ENCODE data around the gene PIGC.

Gene PIGC

DNA sequence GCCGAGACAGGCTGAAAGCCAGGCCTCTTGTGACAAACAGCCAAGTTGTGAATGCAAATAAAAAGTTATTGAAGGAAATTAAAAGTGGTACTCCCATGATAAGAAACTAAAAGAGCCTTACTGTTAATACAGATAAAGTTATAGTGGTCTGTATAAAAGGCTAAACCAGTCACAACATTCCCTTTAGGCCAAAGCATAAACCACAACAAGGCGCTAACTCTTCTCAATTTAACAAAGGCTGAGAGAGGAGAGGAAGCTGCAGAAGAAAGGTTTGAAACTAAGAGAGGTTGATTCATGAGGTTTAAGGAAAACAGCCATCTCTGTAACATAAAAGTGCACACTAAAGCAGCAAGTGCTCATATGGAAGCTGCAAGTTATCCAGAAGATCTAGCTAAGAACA lies 12.7 kb downstream of the PIGC start:
- DNase-seq (ENCODE audit: low read depth in 3 of 3, low spot score in 1 of 3) = no peak

DNA sequence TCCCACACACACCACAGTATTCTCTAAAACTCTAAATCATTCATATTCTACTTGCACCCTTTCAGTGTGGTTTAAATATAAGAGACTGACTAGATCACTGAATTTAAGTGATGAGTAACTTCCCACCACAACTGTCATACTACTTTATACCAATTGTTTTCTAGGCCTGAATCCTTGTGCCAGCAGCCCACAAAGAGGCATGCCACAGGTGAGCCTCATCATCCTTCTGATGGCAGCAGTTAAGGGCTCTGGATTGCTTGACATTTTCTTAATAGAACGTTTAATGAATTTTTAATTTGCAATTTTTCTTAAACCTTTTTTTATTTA lies 13.8 kb downstream of the PIGC start:
- DNase-seq (ENCODE audit: low read depth in 3 of 3, low spot score in 1 of 3) = no peak

DNA sequence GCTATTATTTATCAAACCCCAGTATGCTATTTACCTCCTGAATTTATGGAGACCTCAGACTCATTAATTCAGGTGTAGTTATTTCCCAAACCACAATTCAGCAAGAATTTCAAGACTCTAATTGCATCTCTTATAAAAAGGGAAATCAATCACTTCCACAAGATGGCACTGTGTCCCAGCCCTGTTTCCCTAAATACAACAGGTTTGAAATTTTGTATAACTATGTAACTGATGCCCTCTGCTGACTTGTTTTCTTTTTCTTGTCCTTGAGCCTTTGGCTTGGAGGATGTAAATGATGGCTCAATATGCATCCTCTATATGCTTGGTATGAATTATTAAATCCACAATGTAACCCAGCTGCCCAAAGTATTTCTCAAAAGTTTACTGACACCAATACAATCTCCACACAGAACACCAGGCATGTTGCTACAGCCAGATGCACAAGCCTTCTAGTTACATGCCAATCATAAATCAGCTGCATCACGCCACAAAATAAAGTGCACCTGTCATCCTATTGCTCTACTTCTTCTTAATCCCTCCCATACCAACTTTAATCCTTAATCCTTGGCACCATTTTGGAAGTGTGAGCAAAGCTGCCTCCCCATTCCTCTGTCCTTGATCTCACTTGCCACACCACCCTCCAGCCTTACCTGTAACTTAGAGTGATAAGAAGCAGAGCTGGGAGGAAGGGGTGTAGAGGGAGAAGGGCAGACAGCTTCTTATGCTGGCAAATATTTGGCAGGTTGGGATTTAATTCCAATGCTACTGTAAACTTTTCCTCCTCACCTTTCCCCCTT lies 14.3 kb downstream of the PIGC start:
- DNase-seq (ENCODE audit: low read depth in 3 of 3, low spot score in 1 of 3) = no peak

DNA sequence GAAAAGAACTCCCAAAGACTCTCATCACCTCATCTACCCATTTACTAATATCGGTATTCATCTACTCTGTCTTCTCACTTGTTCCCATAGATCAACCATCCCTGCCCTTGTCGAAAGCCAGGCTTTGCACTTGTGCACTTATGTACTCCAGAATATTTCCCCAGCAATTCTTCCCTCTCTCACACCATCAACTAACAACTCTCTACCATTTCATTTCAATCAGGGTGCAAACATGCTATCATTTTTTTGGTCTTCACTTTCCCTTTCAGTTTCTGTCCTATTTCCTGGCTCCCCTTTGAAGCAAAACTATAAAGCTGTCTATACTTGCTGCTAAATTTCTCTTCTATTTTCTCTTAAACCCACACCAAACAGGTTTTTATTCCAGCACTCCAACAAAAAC lies 16.7 kb downstream of the PIGC start:
- DNase-seq (ENCODE audit: low read depth in 3 of 3, low spot score in 1 of 3) = no peak

DNA sequence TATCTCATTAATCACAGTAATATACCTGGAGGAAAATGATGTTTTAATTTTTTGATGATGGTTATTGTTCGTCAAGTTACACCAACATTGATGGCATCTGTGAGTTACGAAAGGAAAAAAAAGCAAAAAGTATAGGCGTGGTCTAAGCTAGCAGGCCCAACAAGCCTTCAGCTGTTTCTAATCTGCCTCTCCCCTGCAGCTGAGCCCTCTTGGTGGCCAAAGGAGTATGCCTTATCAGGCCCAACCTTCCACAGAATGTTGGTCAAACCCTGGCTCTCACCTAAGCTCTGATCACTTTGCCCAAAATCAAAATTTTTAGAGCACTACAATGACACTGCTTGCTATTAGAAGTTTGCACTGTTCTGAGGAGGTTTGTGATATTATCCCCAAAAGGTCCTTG lies 18.5 kb downstream of the PIGC start:
- DNase-seq (ENCODE audit: low read depth in 3 of 3, low spot score in 1 of 3) = no peak

DNA sequence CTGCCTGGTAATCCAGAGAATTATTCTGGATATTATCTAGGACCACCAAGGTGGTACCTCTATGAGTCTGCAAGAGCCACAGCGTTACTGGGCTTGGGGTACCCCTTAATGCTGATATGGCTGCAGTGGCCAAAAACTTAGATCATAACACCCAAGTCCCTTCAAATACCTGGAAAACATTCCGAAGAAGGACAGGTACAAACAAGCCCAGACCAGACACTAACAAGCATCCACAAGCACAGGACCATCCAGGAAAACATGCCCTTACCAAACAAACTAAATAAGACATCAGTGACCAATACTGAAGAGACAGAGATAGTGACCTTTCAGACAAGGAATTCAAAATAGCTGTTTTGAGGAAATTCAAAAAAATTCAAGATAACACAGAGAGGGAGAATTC lies 20.5 kb downstream of the PIGC start:
- DNase-seq (ENCODE audit: low read depth in 3 of 3, low spot score in 1 of 3) = no peak

DNA sequence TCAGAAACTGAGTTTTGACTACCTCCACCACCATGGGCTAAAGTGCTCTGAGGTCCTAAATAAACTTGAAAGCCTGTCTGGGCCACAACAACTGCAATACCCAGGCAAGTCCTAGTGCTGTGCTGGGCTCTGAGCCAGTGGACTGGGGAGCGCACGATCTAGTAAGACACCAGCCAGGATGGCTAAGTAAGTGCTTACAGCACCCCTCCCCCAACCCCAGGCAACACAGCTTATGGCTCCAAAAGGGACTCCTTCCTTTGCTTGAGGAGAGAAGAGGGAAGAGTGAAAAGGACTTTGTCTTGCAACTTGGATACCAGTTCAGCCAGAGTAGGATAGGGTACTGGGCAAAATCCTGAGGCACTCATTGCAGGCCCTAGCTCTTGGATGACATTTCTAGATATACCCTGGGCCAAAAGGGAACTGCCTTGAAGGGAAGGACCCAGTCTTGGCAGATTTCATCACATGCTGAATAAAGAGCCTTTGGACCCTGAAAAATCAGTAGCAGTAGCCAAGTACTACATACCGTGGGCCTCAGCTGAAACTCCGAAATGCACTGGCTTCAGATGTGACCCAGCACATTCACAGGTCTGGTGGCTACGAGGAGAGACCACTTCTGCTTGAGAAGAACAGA lies 21.8 kb downstream of the PIGC start:
- DNase-seq (ENCODE audit: low read depth in 3 of 3, low spot score in 1 of 3) = no peak

DNA sequence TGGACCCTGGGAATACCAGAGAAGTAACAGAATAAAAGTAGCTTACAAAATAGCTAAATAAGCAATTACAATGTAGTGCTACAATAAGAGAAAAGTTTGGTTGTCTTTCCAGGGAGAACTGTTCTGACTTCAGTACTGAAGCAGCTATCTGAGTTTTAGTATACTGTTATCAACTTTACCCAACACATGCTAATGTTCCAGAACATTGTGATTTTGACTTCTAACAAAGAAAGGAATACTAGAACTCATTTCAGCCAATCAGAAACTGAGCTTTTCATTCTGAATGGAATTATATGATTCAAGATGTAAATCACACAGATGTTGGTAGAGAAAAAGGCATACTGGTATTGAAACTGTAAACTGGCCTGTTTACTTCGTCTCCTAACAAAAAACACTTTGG lies 23.5 kb downstream of the PIGC start, which contains the start of gene C1orf105:
C1orf105 (plus strand) TSS at position 301 of the 400 bp plus-strand sequence. CDS start 201 bp downstream, outside the sequence.
- no peak for DNase-seq (ENCODE audit: low read depth in 3 of 3, low spot score in 1 of 3)

DNA sequence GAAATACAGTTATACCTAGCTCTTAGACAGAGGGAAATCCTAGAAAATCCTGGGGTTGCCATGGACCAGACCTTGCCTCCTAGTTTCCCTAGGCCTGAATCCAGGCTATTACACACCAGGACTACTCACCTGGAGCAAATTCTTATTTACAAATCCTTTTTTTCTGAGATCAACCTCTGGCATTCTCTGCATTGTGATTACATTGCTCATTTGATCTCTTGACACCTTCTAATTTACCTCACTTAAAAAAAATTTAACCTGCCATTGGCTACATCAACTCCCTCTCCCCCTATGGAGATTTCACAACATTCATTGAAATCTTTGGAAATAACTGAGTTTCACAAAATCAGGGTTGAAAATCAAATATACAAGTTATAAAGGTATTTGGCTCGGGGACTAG lies 26.3 kb downstream of the PIGC start:
- DNase-seq (ENCODE audit: low read depth in 3 of 3, low spot score in 1 of 3) = no peak

DNA sequence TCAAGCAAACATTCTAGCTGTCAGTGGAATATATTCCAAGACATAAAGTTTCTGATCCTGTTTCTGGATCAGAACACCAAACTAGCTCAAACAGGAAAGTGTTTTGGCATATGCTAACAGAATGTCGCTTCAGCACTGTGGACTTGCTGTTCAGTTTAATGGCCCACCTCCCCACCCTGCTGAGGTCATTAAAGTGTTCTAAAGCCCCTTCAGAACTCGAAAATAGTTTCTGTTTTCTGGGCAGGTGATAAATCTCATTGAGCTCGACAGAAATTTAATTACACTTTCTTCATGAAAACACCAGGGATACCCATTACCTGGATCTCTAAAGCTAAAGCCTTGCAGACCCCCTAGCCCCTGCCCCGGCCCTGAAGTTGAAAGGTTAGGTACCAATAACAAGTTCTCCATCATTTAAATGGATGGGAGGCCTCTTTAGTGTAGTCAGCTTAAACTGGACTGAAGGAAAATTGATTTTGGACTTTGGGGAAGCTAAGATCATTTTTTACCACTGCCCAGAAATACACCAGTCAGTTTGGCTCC lies 27.3 kb downstream of the PIGC start:
- no peak for DNase-seq (ENCODE audit: low read depth in 3 of 3, low spot score in 1 of 3)

DNA sequence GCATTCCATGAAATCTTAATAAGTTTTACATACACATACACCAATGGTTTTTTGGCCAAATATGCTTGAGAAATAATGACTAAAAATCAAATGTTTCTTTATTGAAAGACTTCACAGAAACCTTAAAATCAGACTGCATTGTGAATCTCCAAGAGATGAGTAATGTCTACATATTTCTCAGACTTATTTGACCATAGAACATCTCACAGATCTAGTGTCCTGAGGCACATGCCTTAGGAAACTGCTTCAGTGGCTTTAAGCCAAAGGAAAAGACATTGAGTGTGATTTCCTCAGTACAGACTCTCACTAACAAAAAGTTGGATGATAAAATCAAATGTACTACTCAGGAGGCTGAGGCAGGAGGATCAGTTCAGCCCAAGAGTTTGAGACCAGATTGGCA lies 29.5 kb downstream of the PIGC start:
- no peak for DNase-seq (ENCODE audit: low read depth in 3 of 3, low spot score in 1 of 3)

DNA sequence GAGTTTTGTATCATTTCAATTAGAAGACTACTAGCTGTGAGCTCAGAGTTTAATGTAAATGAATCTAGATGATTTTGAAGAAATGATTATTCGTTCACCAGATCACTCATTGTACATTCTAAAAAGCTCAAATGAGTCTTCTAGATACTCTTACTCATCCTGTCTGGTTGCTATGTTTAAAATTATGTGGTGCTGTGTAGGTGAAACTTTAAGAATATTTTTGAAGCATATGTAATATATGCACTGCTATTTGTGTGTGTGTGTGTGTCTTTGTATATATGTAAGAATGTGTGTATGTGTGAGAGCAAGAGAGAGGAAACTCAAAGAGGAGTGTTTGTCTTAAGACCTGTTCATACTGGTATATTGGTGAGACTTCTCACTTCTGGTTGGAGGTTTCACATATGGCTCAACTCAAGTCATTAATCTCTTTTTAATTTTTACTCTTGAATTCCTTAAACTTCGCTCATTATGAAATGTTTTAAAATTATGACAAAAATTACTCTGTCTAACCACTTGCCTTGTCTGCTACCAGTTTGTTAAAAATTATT lies 32.0 kb downstream of the PIGC start:
- DNase-seq (ENCODE audit: low read depth in 3 of 3, low spot score in 1 of 3) = no peak

DNA sequence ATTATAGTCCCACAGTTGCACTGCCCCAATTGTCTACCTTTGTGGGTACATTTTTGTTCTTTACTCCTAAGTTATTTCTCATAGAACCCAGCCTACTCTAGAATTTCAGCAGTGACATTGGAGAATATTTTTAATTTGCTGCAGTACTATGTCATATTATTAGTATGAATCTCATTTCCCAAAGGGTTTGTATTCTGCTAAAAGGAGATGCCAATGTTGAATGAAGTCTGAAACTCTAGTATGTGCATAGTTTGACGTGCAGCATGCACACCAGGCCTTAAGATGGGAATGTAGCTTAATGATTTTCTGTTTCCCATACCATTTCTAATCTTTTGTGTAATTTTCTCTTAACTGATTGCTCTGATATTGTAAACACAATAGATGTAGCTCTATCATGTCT lies 33.8 kb downstream of the PIGC start:
- no peak for DNase-seq (ENCODE audit: low read depth in 3 of 3, low spot score in 1 of 3)

DNA sequence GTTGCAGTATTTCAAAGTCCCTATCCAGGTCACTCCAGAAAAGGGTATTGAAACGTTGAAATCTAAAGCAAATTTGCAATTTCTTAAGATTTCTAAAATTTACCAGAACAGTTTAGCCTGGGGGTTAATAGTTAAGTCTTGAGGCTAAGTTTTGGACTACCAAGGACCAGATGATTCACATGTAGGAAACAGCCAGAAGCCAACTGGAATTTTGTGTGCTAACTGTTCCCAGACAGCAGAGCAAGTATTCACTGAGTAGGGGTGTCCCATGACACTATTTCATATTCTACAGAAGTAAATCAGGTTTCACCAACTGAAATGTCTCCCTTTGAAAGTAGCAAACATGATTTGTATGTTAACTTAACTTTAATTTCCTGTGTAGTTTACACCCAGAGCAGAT lies 34.9 kb downstream of the PIGC start:
- DNase-seq (ENCODE audit: low read depth in 3 of 3, low spot score in 1 of 3) = no peak

DNA sequence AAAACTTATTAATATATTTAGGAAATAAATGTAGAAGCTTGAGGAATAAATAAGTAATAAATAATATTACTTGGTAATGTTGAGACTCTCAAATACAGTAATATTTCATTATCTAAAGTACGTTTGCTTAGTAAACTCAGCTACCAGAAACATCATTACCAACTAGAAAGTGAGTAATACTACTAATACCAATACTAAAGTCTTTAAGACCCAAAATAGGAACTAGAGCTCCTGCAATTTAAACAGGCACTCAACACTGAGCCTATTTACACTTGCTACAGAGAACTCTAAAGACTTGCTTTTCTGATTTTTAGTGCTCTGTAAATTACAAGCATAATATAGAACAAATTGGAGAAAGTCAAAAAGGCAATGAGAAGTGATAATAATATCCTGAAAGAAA lies 36.9 kb downstream of the PIGC start:
- DNase-seq (ENCODE audit: low read depth in 3 of 3, low spot score in 1 of 3) = no peak

DNA sequence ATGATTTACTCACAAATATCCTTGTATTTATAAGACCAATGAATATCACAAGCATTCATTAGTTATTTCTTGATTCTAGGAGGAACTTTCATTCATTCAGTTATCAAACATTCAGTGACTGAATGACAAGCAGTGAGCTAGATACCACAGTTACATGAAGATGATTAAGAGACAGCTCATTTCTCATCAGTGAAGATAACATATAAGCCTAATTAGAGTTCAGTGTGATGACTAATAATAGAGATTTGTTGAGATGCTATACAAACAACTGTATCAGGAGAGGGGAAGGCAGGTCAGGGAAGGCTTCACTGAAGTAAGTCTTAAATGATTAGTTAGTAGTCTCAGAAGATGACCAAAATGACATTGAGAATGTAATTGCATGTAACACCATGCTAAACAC lies 38.0 kb downstream of the PIGC start:
- no peak for DNase-seq (ENCODE audit: low read depth in 3 of 3, low spot score in 1 of 3)

DNA sequence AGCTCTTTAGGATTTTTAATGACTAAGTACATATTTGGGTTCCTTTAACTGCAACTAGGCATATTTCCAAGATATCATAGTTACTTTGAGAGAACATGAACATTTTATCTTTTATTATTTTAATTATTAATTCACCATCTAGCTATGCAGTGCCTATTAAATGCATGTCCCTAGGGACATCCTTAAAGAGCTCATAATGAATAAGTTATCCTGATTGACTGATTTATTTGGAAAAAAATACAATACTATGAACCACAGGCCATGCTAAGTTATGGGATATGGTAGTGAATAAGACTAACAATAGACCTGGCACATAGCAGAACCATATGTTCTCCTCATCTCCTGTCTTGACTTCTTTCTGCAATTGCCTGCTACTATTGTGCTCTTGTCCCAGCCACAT lies 39.7 kb downstream of the PIGC start:
- no peak for DNase-seq (ENCODE audit: low read depth in 3 of 3, low spot score in 1 of 3)

DNA sequence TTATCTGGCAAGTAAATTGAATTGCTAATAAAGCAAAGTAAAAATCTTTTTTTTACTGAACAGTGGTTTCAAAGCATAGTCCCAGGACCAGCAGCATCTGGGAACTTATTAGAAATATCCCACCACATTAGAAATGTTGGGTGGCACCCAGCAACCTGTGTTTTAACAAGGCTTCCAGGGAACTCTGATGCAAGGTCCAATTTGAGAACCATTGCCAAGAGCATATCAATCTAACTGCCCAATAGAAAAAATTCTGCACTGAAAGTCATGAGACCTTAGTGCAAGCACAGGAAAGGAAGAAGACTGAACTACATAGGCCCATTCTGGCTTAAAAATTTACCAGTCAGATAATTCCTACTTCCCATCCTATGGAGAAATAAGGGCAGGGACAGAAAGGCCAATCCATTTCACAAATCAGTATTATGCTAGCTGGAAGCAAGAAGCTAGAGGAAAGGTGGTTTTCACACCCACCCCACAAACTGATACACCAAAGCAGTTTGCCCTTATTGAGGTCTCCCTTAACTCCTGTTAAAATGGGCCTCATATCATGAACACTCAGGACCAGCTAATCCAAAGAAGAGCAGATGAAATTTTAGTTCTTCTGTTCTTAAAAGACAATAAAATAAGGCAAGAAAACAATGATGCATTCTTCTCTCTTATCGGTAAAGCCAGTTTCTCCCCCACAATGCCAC lies 40.8 kb downstream of the PIGC start:
- no peak for DNase-seq (ENCODE audit: low read depth in 3 of 3, low spot score in 1 of 3)

DNA sequence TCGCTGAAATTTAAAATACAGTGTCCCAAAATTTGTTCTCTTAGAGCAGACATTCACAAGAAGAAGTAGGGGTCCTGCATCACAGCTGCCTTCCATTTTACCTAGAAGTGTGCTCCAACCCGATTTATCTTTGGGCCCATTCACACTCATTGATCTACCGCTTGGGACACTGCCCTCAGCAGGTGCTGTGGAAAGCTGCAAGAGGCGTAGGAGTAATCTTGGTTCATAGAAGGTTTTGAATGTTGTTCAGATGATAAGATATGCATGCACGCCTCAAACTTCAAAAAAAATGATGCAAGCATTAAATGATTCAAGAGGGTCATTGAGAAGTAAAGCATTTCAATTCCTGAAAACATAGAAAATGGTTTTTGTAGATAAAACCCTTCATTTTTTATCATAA lies 42.0 kb downstream of the PIGC start:
- no peak for DNase-seq (ENCODE audit: low read depth in 3 of 3, low spot score in 1 of 3)

DNA sequence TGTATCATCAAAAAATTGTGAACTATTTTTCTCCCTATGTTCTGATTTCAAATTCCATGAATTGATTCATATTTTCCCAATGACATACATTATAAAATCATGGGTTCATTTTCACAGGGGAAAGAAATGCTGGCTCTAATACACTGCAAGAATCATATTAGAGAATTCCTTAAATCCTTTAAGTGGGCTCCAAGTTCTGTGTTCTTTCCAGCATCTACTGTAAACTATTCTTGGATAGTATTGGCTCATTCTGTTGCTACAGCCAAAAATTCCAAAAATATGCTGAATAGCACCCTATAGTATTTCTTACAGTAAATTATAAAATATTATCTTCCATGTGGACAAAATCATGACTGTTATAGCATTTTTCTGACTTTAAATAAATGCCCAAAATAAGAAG lies 42.4 kb downstream of the PIGC start:
- no peak for DNase-seq (ENCODE audit: low read depth in 3 of 3, low spot score in 1 of 3)

DNA sequence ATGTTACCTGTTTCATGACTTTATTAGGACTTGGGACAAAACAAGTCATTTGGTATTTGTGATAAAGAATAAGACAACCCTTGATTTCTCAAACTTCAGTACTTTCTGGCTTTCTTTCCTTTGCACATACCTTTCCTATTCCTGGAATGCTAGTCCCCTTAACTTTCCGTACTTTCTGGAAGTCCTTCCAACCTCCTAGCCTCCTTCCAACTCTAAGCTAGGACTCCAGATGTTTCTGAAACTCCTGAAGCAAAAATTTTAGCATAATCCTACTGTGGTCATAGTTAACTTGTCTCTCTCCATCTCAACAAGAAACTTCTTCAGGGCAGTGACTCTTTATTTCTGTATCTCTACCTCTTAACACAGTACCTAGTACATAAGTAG lies 43.2 kb downstream of the PIGC start:
- DNase-seq (ENCODE audit: low read depth in 3 of 3, low spot score in 1 of 3) = no peak
